NCI-H226 (cell line): ENCODE results near the gene CRTC1.
"Not testable (repeated sequence)": the region's sequence is repeated elsewhere in the genome, so short reads cannot be mapped to it uniquely, and the experiment has no call there.

ENCODE experiments used
- DNase-seq: peaks from one replicate; pipeline ENCODE4 v3.0.0-alpha.2; 2015

CRTC1 gene

GRCh38 chr19:18708452-18709231, 25.2 kb downstream of the CRTC1 start:
- no peak for DNase-seq

- no peak for DNase-seq
These were observed 26.1 kb downstream of the CRTC1 start for GRCh38 chr19:18709546-18709945.

- DNase-seq, result no peak
These were observed 26.7 kb downstream of the CRTC1 start for GRCh38 chr19:18710186-18710585.

- DNase-seq, result no peak
These were observed 27.7 kb downstream of the CRTC1 start for GRCh38 chr19:18710996-18711751.

- no peak for DNase-seq
These were observed 28.4 kb downstream of the CRTC1 start for GRCh38 chr19:18711893-18712292.

- no peak for DNase-seq
These were observed 29.5 kb downstream of the CRTC1 start for GRCh38 chr19:18712981-18713380.

GRCh38 chr19:18713550-18714117, 30.2 kb downstream of the CRTC1 start:
- DNase-seq, result no peak

GRCh38 chr19:18715416-18715815, 31.9 kb downstream of the CRTC1 start:
- DNase-seq, result no peak

- DNase-seq, result no peak
These were observed 33.4 kb downstream of the CRTC1 start for GRCh38 chr19:18716857-18717256.

GRCh38 chr19:18717601-18718000, 34.1 kb downstream of the CRTC1 start:
- DNase-seq, result no peak

GRCh38 chr19:18718015-18718526, 34.6 kb downstream of the CRTC1 start:
- DNase-seq, result no peak

GRCh38 chr19:18718846-18719458, 35.5 kb downstream of the CRTC1 start:
- no peak for DNase-seq

GRCh38 chr19:18719541-18719940, 36.1 kb downstream of the CRTC1 start:
- DNase-seq, result no peak

GRCh38 chr19:18723871-18724377, 40.4 kb downstream of the CRTC1 start:
- no peak for DNase-seq

- no peak for DNase-seq
These were observed 42.6 kb downstream of the CRTC1 start for GRCh38 chr19:18725841-18726770.

GRCh38 chr19:18726846-18727245, 43.4 kb downstream of the CRTC1 start:
- DNase-seq, result no peak

- DNase-seq, result not testable (repeated sequence)
These were observed 44.1 kb downstream of the CRTC1 start for GRCh38 chr19:18727602-18728001.

- no peak for DNase-seq
These were observed 46.6 kb downstream of the CRTC1 start for GRCh38 chr19:18729933-18730530.

GRCh38 chr19:18730885-18731513, 47.5 kb downstream of the CRTC1 start:
- no peak for DNase-seq

GRCh38 chr19:18731562-18732008, 48.1 kb downstream of the CRTC1 start:
- DNase-seq, result no peak

- no peak for DNase-seq
These were observed 49.7 kb downstream of the CRTC1 start for GRCh38 chr19:18733196-18733647.
